CD4-positive, alpha-beta T cell treated with Interleukin-21 for 1 hour (primary cell): ENCODE measurements around the gene MAGEA2.
"Not testable (repeated sequence)": the region's sequence is repeated elsewhere in the genome, so short reads cannot be mapped to it uniquely, and the experiment has no call there.

Experiments
- DNase-seq: peaks from one replicate; pipeline ENCODE4 v3.0.0-alpha.2; 2020

MAGEA2 gene

DNA sequence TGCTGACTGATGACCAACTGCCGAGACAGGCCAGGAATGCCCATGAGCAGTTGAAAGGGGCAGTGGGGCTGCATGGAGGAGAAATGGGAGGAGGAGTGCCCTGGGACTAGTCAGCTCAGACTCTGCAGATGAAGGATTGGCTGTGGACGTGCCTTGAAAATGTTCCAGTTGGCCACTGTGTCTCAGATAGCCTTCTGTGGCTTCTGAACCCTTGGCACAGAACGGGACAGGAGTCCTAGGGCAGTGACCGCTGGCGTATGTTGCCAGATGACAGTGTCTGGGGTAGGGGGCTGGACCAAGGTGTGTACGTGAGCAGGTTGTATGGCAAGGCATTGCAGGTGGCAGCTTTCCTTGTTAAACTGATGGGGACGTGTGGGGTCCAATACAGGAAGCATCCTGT lies 47.1 kb downstream of the MAGEA2 start:
- DNase-seq: not testable (repeated sequence)

- not testable (repeated sequence) for DNase-seq
Measured at GRCh38 chrX:152700390-152700789, 53.3 kb downstream of the MAGEA2 start.
